HG03520 (cell line): ENCODE data around the gene NECTIN2.

Experiments
- ATAC-seq: cut with Tn5 transposase; IDR thresholded peaks from one replicate; pipeline ENCODE4 v1.9.1; 2021; ENCODE audit warnings: mild to moderate bottlenecking, moderate library complexity; ENCODE audit not compliant: unreplicated experiment

NECTIN2 gene

DNA sequence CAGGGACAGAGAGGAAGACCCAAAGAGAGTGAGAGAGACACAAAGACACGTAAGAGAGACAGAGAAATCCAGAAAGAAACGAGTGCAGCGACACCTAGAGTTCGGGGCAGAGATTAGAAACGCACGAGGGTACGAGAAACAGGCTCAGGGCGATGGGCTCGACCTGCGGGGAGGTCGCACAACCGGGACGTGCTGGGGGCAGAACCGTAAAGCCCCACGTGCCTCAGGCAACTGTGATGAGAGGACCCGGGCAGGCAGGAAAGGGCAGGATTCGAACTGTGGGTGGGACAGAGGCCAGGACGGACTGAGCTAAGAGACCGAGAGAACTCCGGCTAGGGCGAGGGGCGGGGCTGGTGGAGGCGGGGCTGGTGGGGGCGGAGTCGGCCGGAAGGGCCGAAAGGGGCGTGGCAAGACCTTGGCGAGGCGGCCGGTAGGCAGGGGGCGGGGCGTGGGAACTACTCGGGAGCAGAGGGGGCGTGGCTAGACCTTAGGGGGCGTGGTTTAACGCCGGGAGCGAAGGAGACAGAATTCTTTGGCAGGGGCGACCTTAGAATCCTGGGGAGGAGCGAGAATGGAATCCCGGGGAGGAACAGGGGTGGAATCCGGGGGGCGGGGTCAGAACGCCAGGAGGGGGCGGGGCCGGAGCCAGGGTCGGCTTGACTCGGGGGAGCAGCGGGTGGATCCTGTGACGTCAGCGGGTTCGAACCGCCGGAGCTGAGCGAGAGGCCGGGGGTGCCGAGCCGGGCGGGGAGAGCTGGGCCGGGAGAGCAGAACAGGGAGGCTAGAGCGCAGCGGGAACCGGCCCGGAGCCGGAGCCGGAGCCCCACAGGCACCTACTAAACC, at the start of gene NECTIN2:
NECTIN2 (plus strand) TSS at position 686 of the 843 bp plus-strand sequence. CDS start 229 bp downstream, outside the sequence.
- ATAC-seq = no peak

DNA sequence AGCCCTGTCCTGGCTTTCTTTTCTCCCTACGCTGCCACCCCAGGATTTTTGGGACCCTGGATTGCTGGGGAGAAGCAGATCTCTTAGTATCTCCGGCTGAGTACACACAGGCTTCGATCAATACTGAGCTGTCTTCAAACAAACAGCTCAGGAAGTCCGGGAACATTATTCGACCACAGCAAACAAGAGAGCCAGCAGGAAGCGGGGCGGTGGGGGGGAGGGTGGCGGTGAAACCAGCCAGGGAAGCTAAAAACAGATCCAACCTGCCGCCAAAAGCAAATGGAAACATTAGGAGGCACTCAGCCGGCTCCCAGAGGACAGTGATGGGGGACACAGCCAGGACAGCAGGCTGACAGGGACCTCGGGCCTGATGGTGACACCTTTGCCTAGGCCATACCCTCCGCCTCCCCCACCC, 49.4 kb upstream of the NECTIN2 start:
- ATAC-seq = no peak

DNA sequence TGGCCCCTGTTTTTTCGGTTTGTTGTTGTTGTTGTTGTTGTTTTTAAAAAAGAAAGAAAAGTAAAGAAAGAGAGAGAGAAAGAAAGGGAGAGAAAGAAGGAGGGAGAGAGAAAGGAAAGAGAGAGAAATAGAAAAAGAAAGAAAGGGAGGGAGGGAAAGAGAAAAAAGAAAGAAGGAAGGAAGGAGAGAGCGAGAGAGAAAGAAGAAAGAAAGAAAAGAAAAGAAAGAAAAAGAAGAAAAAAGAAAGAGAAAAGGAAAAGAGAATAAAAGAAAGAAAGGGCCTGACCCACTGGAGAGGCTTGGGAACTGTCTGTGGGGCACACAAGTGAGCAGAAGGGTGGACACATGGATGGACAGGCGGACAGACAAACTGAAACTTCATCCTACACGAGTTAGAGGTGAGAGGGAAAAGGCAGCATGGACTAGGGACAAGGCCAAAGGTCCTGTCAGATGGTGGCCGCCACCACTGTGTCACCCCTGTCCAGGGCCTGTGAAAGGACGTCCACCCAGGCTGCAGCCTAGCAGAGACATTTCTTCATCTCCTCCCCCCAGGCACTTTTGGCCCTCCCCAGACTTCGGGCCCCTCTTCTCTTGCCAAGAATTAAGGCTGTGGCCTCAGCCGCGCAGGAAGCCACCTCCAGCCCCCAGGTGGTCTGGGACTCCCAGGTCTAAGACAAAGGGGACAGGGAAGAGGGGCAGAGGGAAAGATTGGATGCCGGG, 46.3 kb upstream of the NECTIN2 start:
- ATAC-seq = no peak

DNA sequence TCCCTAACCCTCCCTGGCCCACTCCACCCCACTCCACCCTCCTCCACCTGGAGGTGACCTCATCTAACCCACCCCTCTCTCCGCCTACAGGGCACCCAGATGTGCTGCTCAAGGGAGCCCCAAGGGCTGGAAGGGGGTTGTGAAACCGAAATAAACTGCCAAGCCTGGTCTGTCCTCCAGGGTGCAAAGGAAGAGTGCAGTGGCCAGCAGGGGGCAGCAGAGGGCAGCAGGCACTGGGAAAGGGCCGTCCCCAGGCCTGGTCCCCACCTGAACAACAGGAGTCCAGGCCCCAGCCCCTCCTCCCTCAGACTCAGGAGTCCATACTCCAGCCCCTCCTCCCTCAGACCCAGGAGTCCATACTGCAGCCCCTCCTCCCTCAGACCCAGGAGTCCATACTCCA, 45.6 kb upstream of the NECTIN2 start:
- ATAC-seq = no peak

DNA sequence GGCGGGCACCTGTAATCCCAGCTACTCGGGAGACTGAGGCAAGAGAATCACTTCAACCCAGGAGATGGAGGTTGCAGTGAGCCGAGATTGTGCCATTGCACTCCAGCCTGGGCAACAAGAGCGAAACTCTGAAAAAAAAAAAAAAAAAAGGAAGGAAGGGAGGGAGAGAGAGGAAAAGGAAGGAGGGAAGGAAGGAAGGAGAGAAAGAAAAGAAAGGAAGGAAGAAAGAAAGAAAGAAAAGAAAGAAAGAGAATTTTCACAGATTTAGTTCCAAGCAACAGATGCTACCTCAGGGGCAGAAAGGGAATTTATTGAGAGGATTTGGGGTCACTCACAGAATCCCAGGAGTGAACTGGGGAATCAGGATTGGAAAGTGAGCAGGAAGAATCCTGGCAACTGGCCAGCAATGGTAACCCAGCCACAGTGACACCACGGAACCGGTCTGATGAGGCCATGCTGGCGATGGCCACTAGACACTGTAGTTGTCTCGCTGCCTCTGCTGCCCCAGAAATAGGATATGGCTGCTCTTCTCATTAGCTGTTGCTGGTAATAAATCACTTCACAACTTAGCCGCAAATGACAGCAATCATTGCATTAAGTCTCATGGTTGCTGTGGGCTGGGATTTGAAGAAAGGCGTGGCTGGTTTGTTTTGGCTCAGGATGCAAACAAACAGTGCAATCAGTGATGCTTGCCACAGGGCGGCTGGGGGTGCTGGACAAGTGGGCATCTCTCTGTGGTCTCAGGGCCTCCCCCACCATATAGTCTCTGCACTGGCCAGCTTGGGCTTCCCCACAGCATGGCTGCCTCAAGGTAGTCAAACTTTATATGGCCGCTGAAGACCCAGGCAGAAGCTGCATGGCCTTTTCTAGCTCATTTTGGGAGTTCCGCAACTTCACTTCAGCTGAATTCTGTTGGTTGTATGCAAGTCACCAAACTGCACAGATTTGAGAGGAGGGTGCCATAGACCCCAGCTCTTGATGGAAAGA, 42.4 kb upstream of the NECTIN2 start:
- ATAC-seq = no peak

DNA sequence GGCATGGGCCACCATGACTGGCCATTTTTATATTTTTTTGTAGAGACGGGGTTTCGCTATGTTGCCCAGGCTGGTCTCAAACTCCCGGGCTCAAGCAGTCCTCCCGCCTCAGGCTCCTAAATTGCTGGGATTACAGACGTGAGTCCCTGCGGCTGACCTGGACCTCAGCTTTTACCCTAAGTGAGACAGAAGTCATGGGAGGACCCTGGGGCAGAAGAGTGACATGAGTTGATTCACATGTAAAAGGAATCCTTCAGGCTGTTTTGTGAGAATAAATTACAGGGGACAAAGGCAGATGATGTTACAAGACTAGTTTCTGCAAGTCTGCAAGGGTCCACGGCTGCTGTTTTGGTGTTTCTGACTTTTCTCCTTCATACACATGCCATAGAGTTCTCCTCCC, 39.8 kb upstream of the NECTIN2 start:
- ATAC-seq = no peak

DNA sequence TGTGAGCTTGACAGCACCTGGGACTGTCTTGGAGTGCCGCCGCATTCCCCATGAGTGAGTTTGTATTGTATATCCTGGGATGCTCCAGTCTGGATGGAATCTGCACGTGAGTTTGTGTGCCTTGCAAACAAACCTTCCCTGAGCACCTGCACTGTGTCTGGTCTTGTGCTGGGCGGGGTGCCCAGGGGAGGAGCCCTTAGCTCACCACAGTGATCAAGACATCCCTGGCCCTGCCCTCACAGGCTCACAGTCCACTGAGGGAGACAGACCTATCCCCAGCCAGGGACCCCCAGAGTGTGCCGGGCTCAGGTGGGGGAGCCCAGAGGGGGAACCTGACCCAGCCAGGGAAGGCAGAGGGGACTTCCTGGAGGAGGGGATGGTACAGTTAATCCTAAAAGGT, 38.9 kb upstream of the NECTIN2 start:
- ATAC-seq = no peak

DNA sequence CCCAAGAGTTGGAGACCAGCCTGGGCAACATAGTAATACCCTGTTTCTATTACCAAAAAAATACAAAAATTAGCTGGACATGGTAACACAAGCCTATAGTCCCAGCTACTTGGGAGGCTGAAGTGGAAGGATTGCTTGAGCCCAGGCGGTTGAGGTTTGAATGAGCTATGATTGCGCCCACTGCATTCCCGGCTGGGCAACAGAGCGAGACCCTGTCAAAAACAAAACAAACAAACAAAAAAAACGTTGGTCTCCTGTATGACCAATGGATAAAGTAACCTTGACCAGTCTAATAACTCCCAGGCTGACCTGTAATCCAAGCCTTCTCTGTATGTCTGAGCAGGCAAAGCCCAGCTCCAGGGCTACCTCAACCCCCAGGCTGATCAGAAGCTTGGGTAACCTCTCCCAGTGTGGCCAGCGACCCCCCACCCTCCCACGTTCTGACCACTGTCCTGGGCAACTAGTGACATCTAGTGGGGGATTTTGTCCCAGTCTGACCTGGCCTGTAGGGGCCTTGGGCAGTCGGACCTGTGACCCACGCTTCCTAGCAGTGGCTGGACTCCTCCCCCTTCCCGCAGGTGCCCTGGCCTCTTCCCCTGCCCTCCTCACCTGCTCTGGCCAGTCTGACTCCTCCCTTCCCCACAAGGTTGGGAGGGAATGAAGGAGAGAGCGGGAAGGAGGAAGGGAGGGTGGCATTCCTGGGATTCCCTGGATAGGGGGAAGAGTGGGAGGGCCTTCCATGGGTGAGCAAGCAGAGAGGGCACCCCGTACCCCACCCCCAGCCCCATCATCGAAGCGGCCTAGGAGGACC, 38.2 kb upstream of the NECTIN2 start:
- no peak for ATAC-seq

DNA sequence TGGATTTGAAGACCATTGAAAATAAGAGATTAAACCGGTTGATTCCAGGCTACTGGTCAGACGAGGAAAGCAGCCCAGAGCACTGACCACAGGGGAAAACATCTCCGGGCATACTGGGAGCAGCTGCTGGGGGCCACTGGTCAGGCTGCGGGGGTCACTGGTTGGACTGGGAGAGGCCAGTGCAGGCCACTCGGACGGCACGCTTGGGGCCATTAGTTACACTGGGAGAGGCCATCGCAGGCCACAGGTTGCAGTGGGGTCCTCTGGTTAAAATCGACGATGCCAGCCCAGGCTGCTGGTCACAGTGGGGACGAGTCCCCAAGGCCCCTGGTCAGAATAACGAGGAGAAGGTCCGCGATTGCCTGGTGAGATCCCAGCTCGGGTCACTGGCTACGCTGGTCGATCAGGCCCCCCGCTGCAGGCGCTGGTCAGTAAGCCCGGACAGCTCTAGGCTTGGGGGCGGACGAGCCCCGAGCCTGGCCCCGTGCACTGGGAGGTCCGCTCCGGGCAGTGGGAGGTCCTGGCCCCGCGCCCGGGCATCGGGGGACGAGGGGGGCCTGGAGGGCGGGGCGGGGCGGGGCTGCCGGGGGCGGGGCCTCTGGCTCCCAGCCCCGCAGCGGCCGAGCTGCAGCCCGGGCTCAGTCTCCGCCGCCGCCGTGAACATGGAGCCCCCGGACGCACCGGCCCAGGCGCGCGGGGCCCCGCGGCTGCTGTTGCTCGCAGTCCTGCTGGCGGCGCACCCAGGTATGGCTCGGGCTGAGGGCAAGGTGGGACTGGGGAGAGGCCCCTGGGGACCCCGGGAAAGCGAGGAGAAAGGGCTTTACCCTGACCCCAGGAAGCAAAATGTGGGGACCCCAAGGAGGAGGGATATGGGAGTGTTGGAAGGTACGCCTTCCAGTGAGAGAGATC, 37.4 kb upstream of the NECTIN2 start, which contains the start of gene BCAM:
BCAM (plus strand) TSS at position 641 of the 909 bp plus-strand sequence; CDS start at position 663, 22 bp downstream.
- no peak for ATAC-seq

DNA sequence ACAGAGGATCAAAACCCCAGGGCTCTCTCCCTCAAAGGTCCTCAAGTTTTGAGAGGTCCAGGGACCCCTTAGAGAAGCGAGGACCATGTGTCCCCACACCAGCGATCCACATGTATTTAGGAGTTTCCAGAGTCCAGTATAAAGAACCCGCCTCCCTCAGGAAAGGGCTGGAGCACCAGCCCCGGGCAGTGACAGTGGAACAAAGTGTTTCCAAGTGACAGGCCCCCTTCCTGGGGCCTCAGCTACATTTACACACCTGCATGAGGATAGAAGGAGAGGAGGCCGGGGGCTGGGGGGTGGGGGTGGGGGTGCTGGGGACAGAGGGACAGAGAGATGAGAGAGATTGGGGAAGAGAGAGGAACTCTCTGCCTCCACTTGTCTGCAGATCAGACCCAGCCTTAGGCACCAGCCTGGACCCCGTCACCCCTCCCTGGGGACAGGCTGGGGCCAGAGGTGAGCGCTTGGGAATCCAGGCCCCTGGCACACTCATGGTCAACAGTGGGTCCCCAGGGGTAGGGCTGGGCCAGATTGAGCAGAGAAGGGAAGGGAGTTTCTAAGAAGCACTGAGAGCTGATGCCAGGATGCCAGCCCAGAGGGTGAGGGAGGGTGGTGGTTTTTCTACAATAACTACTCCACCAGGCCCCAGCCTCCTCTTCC, 36.4 kb upstream of the NECTIN2 start:
- no peak for ATAC-seq

DNA sequence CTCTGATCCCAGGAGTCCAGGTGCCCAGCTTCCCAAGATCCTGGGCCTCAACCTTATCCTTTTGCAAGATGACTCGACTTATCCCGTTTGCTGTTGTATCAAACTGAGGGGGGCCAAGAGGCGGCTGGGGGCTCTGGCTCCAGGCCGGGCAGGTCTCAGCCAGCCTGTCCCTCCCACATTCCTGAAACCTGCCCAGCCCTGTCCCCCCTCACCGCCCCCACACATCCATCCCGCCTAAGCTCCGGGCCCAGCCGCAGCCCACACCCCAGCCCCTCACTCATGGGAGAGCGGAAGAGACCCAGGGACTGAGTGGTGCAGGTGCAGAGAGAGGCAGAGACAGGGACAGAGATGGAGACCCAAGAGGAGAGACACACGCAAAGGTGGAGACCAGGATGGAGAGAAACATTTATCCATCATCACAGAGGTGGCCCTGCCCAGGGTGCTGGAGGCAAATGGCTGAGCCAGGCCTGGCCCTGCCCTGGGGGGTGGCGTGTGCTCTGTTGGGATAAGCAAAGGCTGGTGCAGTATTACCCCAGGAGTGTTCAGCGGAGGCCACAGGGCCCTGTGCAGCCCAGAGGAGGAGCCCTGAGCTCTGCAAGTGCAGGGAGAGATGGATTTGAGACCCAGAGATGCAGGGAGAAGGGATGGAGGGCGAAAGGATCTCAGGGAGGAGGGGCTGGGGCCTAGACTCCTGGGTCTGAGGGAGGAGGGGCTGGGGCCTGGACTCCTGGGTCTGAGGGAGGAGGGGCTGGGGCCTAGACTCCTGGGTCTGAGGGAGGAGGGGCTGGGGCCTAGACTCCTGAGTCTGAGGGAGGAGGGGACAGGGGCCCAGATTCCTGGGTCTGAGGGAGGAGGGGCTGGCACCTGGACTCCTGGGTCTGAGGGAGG, 35.6 kb upstream of the NECTIN2 start:
- ATAC-seq = no peak

DNA sequence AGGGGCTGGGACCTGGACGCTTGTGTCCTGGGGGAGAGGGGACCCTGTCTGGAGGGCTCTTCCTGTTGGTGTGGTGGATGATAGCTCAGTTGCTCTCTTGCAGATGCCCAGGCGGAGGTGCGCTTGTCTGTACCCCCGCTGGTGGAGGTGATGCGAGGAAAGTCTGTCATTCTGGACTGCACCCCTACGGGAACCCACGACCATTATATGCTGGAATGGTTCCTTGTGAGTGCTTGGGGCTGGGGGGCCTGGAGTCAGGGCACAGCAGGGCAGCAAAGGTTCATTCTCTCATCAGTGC, 35.0 kb upstream of the NECTIN2 start:
- no peak for ATAC-seq

DNA sequence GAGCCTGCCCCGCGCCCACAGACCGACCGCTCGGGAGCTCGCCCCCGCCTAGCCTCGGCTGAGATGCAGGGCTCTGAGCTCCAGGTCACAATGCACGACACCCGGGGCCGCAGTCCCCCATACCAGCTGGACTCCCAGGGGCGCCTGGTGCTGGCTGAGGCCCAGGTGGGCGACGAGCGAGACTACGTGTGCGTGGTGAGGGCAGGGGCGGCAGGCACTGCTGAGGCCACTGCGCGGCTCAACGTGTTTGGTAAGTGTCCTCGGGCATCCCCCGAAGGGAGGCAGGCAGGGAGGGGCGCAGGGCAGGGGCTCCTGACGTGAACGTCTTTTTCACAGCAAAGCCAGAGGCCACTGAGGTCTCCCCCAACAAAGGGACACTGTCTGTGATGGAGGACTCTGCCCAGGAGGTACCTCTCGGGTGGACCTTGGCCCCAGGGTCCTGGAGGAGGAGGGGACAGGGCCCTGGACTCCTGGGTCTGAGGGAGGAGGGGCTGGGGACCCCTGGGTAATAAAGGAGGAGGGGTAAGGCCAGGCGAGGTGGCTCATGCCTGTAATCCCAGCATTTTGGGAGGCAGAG, 33.9 kb upstream of the NECTIN2 start:
- ATAC-seq = no peak

DNA sequence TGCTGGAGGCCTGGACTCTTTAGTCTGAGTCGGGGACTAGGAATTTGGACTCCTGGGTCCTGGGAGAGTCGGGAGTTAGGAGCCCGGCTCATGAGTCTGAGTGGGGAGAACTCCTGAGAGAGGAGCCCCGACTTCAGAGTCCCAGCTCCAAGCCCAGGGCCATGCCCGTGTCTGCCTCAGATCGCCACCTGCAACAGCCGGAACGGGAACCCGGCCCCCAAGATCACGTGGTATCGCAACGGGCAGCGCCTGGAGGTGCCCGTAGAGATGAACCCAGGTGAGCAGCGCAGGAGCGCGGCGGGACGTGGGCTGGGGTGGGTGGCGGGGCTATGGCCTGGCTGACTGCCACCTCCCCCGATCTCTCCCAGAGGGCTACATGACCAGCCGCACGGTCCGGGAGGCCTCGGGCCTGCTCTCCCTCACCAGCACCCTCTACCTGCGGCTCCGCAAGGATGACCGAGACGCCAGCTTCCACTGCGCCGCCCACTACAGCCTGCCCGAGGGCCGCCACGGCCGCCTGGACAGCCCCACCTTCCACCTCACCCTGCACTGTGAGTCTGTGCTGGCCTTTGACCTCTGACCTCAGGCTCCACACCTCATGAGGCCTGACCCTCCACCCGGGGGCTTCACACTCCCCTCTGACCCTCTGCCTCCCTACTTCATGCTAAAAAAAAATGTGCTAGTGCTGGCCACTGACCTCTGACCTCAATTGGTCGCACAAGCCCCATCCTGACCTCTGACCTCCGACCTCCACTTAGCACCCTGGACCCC, 32.8 kb upstream of the NECTIN2 start:
- no peak for ATAC-seq

DNA sequence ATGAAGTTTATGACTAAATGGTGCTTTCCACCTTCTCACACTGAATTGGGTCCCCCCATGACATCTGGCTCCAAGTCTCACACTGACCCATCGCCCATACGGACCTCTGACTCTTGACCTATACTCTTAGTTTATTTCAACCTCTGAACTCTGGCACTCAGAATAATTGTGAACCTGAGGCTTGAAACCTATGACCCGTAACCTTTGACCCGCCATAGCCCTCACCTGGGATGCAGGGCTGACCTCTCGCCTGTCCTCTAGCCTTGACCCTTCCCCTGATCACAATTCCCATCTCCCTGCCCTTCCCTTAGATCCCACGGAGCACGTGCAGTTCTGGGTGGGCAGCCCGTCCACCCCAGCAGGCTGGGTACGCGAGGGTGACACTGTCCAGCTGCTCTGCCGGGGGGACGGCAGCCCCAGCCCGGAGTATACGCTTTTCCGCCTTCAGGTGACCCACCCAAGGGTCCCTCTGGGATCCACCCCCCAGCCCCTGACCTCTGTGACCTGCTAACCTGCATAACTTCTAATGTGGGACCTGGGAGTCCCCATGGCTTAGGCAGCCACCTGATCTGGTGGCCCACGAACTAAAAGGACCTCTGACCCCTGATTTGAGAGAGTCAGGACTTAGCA, 32.1 kb upstream of the NECTIN2 start:
- no peak for ATAC-seq

DNA sequence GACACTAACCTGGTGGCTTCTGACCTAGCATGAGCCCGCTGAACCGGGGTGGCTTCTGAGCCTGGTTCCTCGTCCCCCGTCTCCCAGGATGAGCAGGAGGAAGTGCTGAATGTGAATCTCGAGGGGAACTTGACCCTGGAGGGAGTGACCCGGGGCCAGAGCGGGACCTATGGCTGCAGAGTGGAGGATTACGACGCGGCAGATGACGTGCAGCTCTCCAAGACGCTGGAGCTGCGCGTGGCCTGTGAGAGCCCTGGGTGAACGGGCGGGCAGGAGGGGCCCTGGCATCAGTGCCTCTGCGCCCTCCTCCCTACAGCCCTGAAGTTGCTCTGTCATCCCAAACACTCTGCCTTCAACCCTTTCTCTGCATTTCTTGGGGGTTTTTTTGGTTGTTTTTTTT, 31.6 kb upstream of the NECTIN2 start:
- no peak for ATAC-seq
